Muscle layer of duodenum (tissue), 2 donors: ENCODE results near the gene TSHZ1.

ENCODE experiments used
- H3K27ac ChIP-seq: one replicate; pipeline ENCODE4 v1.7.0; 2013; ENCODE audit warnings: mild to moderate bottlenecking, low read length
- H3K27me3 ChIP-seq: one replicate; pipeline ENCODE4 v1.7.0; 2013; ENCODE audit warnings: low read depth, mild to moderate bottlenecking, control low read depth, low read length
- H3K36me3 ChIP-seq, 2 donors: one replicate each; pipeline ENCODE4 v1.7.0; 2013; ENCODE audit warnings: low read length in 2 of 2, control low read depth in 1 of 2, mild to moderate bottlenecking in 1 of 2; ENCODE audit not compliant: insufficient read depth in 2 of 2, control insufficient read depth in 1 of 2
- H3K4me1 ChIP-seq, 2 donors: one replicate each; pipeline ENCODE4 v1.7.0; 2013; ENCODE audit warnings: low read length in 2 of 2, mild to moderate bottlenecking in 2 of 2, control low read depth in 1 of 2, moderate library complexity in 1 of 2; ENCODE audit not compliant: insufficient read depth in 2 of 2, control insufficient read depth in 1 of 2
- H3K4me3 ChIP-seq, 2 donors: one replicate each; pipeline ENCODE4 v1.7.0; 2013; ENCODE audit warnings: low read length in 2 of 2, low read depth in 1 of 2, mild to moderate bottlenecking in 1 of 2
- H3K9me3 ChIP-seq, 2 donors: one replicate each; pipeline ENCODE4 v1.7.0; 2013; ENCODE audit warnings: low read length in 2 of 2, control low read depth in 1 of 2, mild to moderate bottlenecking in 1 of 2; ENCODE audit not compliant: control insufficient read depth in 1 of 2
- donor health status: healthy.

Gene TSHZ1

GRCh38 chr18:75253784-75254183, 43.2 kb downstream of the TSHZ1 start:
- Histone ChIP-seq H3K27me3 (no peaks in the 10 kb centered on the region), H3K36me3 (no peaks in the 10 kb centered on the region), H3K27ac (no peak overlapping the region), H3K4me3 (no peak overlapping the region), H3K9me3 (no peaks in the 10 kb centered on the region), H3K4me1 (peaks cover 16 to 39% of the 10 kb centered on the region in 2 donors)

- peaks cover 16 to 37% of the 10 kb centered on the region in 2 donors for H3K4me1 ChIP-seq
- H3K27ac ChIP-seq: no peak overlapping the region
Observed at GRCh38 chr18:75255094-75255493, 44.5 kb downstream of the TSHZ1 start.

GRCh38 chr18:75256376-75256775, 45.8 kb downstream of the TSHZ1 start:
- Histone ChIP-seq H3K4me1 (peaks cover 16 to 26% of the 10 kb centered on the region in 2 donors), H3K9me3 (no peaks in the 10 kb centered on the region), H3K36me3 (no peaks in the 10 kb centered on the region), H3K4me3 (no peak overlapping the region), H3K27me3 (no peaks in the 10 kb centered on the region), H3K27ac (no peak overlapping the region)

More at GRCh38 chr18:75255094-75255493, 44.5 kb downstream of the TSHZ1 start:
- no peaks in the 10 kb centered on the region for H3K27me3 ChIP-seq
- H3K9me3 ChIP-seq: no peaks in the 10 kb centered on the region
- H3K4me3 ChIP-seq: no peak overlapping the region
- H3K36me3 ChIP-seq: no peaks in the 10 kb centered on the region

GRCh38 chr18:75257605-75258004, 47.0 kb downstream of the TSHZ1 start:
- Histone ChIP-seq H3K4me1 (peaks cover 13 to 14% of the 10 kb centered on the region in 2 donors), H3K4me3 (no peak overlapping the region), H3K36me3 (no peaks in the 10 kb centered on the region), H3K27me3 (no peaks in the 10 kb centered on the region), H3K27ac (no peak overlapping the region), H3K9me3 (no peaks in the 10 kb centered on the region)

GRCh38 chr18:75261430-75262223, 51.0 kb downstream of the TSHZ1 start:
- H3K27ac ChIP-seq: no peak overlapping the region
- H3K27me3 ChIP-seq: no peaks in the 10 kb centered on the region
- H3K4me1 ChIP-seq: peaks cover 0 to 10% of the 10 kb centered on the region in 2 donors
- no peaks in the 10 kb centered on the region for H3K9me3 ChIP-seq
- no peak overlapping the region for H3K4me3 ChIP-seq
- H3K36me3 ChIP-seq: no peaks in the 10 kb centered on the region

GRCh38 chr18:75262511-75262910, 51.9 kb downstream of the TSHZ1 start:
- Histone ChIP-seq H3K9me3 (no peaks in the 10 kb centered on the region), H3K27me3 (no peaks in the 10 kb centered on the region), H3K27ac (no peak overlapping the region), H3K4me3 (no peak overlapping the region), H3K36me3 (no peaks in the 10 kb centered on the region), H3K4me1 (peaks cover 0 to 6% of the 10 kb centered on the region in 2 donors)

- Histone ChIP-seq H3K4me1 (peaks cover 0 to 6% of the 10 kb centered on the region in 2 donors), H3K27me3 (no peaks in the 10 kb centered on the region), H3K36me3 (no peaks in the 10 kb centered on the region), H3K9me3 (no peaks in the 10 kb centered on the region), H3K4me3 (no peak overlapping the region), H3K27ac (no peak overlapping the region)
Observed at GRCh38 chr18:75264195-75264594, 53.6 kb downstream of the TSHZ1 start.

GRCh38 chr18:75264926-75265597, 54.5 kb downstream of the TSHZ1 start:
- H3K4me3 ChIP-seq: no peak overlapping the region
- H3K27me3 ChIP-seq: no peaks in the 10 kb centered on the region
- H3K36me3 ChIP-seq: no peaks in the 10 kb centered on the region
- H3K4me1 ChIP-seq: peaks cover 0 to 6% of the 10 kb centered on the region in 2 donors
- H3K9me3 ChIP-seq: no peaks in the 10 kb centered on the region
- H3K27ac ChIP-seq: no peak overlapping the region

- Histone ChIP-seq H3K9me3 (no peaks in the 10 kb centered on the region), H3K4me1 (peaks cover 0 to 6% of the 10 kb centered on the region in 2 donors), H3K27me3 (no peaks in the 10 kb centered on the region), H3K27ac (no peak overlapping the region), H3K4me3 (no peak overlapping the region), H3K36me3 (no peaks in the 10 kb centered on the region)
Observed at GRCh38 chr18:75265872-75266271, 55.3 kb downstream of the TSHZ1 start.

- Histone ChIP-seq H3K9me3 (no peaks in the 10 kb centered on the region), H3K36me3 (no peaks in the 10 kb centered on the region), H3K4me3 (no peak overlapping the region), H3K27ac (no peak overlapping the region), H3K27me3 (no peaks in the 10 kb centered on the region), H3K4me1 (peaks cover 0 to 6% of the 10 kb centered on the region in 2 donors)
Observed at GRCh38 chr18:75267643-75268363, 57.2 kb downstream of the TSHZ1 start.

- Histone ChIP-seq H3K36me3 (no peaks in the 10 kb centered on the region), H3K9me3 (no peaks in the 10 kb centered on the region), H3K4me1 (peaks cover 0 to 6% of the 10 kb centered on the region in 2 donors), H3K27ac (no peak overlapping the region), H3K4me3 (no peak overlapping the region), H3K27me3 (no peaks in the 10 kb centered on the region)
Observed at GRCh38 chr18:75268364-75268646, 57.7 kb downstream of the TSHZ1 start.
